HG03565 (cell line): ENCODE measurements around the gene COL4A4.

Experiments used
- ATAC-seq: cut with Tn5 transposase; IDR thresholded peaks from one replicate; pipeline ENCODE4 v1.9.1; 2021; ENCODE audit warnings: mild to moderate bottlenecking, moderate library complexity; ENCODE audit not compliant: unreplicated experiment

Gene COL4A4

GRCh38 chr2:227163485-227163997 lies 464 bp downstream of the COL4A4 start:
- ATAC-seq, result peak; percentile 52

- ATAC-seq, result no peak
These were observed 2.1 kb downstream of the COL4A4 start for GRCh38 chr2:227161947-227162346.

GRCh38 chr2:227160164-227160563 lies 3.8 kb downstream of the COL4A4 start:
- ATAC-seq, result no peak

DNA sequence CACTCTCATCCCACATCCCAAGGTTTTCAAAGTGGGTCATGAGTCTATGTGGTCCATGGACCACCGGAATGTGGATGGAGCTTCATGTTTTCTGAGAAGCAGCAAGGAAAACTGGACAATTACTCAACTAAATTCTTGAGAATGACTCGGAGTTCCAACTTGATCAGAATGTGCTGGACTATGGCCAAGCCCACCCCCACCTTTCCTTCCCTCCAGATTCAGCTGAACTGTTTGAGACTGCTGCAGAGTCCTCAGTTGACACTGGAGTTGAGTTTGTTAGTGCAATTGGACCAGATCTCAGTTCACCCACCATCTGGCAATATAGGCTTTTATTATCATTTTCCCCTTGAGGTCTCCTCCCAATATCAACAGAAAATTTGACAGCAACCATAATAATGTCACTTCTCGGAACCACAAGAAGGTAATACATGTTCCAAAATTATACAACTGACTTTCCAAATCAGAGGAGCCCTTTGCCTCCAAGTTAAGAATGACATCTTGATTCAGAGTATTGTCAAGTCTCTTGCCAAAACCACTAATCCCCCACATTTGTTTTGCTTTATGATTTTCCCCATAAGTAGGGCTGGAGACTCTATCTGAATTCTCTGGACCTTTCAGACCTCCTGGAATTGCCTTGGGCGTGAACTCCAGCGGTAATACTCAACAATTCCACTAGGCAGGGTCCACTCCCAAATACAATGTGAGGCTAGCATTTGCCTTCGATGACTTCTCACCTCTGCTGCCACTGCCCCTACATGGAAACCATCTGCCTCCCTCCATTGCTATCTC lies 8.8 kb downstream of the COL4A4 start:
- ATAC-seq, result no peak

GRCh38 chr2:227153758-227154486 lies 10.1 kb downstream of the COL4A4 start:
- ATAC-seq, result no peak

DNA sequence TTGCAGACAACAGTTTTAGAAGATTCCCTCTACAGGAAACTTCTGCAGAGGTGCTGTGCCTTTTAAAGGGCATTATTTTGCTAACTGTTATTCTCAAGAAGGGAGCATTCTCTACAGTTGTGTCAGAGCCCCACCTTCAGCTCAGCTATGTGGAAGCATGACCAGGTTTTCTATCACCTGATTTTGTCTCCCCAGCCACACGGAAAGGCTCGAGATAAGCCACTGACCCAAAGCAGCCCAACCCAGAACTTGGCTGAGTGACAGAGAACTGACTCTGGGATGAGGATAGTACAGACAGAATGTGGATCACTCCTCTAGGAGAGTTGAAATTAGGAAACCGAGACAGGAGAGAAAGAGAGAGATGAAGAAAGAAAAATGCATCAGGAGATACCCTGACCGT lies 10.7 kb downstream of the COL4A4 start:
- ATAC-seq, result no peak

DNA sequence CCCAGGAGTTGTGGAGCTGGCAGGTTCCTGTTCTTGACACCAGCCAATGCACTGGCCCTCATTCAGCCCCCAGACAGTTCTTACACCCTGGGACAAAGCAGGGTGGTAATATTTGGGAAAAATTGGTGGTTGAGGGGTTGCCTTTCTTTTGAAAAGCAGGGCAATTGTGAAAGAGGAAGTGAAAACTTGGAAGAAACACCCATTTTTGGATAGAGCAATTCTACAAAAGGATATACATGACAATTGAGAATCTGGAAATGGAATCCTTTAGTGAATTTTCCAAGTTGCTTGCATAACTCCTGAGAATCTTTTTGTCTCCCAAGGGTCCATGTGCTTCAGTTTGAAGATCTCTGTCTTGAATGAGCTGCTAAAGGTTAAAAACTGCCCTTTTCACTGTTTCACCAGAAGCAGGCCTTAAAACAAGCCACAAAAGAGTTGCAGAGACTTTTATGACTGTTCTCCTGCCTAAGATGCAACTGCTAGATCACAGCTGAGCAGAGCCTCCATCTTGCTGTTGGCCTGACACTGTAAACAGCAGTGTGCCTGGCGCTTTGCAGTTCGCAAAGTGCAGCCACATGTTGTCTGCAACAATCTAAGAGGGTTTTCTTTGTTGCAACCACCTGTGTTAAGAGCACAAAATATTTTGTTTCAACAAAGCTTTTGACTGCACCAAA lies 11.8 kb downstream of the COL4A4 start:
- ATAC-seq, result no peak

GRCh38 chr2:227150222-227150936 lies 13.6 kb downstream of the COL4A4 start:
- no peak for ATAC-seq

DNA sequence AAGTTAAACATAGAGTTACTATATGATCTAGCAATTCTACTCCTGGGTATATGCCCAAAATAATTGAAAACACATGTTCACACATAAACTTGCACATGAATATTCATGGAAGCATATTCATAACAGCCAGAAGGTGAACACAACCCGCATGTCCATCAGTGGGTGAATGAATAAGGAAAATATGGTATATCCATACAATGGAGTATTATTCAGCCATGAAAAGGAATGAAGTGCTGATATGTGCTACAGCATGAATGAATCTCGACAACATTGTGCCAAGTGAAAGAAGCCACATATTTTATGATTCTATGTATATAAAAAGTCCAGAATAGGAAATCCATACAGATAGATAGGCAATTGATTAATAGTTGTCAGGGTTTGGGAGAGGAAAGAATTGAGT lies 15.9 kb downstream of the COL4A4 start:
- no peak for ATAC-seq

GRCh38 chr2:227147023-227147422 lies 17.0 kb downstream of the COL4A4 start:
- ATAC-seq, result no peak

DNA sequence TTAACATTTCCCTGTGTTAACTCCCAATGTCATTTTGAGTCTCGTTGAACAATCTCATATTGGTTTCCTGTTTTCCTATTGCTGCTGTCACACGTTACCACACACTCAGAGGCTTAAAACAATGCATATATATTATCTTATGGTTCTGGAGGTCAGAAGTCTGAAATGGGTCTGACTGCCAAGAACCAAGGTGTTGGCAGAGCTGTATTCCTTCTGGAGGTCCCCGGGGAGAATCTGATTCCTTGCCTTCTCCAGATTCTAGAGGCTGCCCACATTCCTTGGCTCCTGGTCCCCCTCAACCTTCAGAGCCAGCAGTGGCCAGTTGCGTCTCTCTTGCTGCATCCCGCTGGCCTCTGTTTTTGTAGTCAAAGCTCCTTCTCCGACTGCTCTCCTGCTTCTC lies 17.5 kb downstream of the COL4A4 start:
- no peak for ATAC-seq

- no peak for ATAC-seq
These were observed 20.1 kb downstream of the COL4A4 start for GRCh38 chr2:227143895-227144294.

DNA sequence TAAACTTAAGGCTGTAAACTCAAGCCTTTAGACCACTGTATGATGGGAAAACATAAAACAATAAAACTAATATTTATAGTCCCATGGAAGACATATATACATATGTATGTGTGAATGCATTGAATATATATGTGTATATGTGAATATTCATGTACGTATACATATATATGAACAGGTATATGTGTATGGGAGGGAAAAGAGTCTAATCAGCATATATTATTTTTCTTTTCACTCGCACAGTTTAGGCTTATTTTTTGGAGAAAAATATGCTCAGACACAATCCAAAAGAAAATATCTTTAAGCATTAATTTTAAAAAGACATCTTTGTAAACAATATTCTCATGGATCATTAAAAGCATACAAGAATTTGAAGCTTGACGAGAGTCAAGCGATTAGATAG lies 22.7 kb downstream of the COL4A4 start:
- no peak for ATAC-seq

DNA sequence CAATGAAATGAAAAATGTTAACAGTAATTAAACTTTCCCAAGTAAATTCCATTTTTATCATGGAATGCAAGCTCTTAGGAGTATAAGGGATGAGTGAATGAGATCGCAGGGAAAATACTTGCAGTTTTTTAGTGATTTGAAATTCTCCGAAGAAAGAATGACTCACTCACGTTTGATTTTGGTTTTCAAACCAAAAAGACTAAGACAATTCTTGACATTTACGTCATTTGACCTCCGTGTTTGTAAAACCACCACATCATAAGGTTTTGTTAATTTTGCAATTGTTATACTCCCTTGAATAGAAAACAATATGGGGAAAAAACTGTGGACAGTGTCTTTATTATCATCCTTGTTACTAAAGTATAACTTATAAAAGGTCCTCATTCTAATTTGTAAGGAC lies 29.4 kb downstream of the COL4A4 start:
- no peak for ATAC-seq

- no peak for ATAC-seq
These were observed 31.0 kb downstream of the COL4A4 start for GRCh38 chr2:227132986-227133385.

DNA sequence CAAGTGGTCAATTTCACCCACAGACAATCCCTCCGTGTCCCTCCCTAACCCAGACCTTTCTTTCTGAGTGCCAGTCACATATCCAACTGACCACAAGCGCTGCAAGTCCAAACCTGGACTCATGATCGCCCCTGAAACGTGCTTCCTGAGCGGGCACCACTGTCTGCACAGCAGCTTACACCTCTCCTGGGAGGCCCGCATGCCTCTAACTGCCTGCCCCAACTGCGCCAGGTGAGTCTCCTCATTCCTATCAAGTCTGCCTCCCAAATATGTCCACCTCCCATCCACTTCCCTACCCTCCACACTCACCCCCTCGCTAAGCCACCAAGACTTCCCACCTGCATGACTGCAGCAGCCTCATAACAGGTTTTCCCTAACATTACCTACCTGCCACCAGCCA lies 33.4 kb downstream of the COL4A4 start:
- no peak for ATAC-seq

GRCh38 chr2:227127201-227127600 lies 36.8 kb downstream of the COL4A4 start:
- no peak for ATAC-seq

DNA sequence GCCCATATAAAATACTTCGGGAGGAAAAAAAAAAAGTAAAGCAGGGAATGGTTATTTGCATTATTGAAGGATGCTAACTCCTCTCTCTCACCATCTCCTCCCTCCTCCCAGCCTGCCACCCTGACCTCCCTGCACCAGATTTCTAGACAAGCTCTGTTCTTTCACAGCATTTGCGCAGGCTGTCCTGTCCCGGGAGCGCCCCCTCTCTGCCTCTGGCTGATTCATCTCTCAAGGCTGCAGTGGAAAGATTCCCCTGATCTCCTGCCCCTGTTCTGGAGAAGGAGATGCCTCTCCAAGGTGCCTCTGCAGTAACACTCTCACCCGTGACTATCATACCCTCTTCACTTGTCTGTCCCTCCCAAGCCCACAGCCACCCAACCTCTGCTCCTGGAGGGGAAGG lies 38.5 kb downstream of the COL4A4 start:
- ATAC-seq, result no peak

- no peak for ATAC-seq
These were observed 39.2 kb downstream of the COL4A4 start for GRCh38 chr2:227124811-227125210.

DNA sequence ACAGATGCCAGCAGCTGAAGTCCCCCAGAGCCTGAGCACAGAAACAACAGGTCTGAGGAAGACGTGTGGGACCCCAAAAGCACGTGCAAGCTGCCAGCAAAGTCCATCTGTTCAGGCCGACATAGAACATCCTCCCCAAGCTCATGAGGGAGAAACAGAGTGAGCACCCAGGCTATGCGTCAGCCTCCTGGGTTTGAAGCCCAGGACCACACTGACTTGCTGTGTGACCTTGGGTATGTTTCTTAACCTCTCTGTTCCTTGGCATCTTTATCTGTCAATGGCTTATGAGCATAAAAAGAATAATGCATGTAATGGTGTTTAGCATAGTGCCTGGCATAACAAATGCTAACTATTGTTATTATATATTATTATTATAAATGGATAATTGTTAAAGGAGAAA lies 40.3 kb downstream of the COL4A4 start:
- ATAC-seq, result no peak

DNA sequence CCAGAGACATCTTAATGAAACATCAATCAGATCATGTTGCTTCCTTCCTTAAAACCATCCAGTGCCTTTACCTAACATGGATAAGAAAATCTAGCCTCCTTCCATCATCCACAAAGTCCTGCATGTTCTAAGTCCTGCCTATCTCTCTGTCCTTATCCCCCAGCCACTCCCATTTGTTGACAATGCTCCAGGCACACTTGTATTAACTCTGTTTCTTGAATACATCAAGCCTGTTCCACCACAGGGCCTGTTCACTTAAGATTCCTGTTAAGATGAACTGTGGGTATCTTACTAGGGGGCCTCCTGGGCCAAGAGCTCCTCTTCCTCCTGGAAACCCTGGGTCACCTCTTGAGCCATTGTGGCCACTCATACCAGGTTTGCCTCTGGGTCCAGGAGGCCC lies 45.7 kb downstream of the COL4A4 start:
- no peak for ATAC-seq
